ENCODE results near the gene LY6G6F. TPM values are rescaled to one million over a fixed set of nuclear protein-coding genes. Genes with fewer than 3 reads are reported as not detected.

Gene LY6G6F
- total and polyA plus RNA-seq, 10 of the 15 experiments (the other 5 are each of a cell fraction or from before 2014, with no cell fraction given), result not detected

DNA sequence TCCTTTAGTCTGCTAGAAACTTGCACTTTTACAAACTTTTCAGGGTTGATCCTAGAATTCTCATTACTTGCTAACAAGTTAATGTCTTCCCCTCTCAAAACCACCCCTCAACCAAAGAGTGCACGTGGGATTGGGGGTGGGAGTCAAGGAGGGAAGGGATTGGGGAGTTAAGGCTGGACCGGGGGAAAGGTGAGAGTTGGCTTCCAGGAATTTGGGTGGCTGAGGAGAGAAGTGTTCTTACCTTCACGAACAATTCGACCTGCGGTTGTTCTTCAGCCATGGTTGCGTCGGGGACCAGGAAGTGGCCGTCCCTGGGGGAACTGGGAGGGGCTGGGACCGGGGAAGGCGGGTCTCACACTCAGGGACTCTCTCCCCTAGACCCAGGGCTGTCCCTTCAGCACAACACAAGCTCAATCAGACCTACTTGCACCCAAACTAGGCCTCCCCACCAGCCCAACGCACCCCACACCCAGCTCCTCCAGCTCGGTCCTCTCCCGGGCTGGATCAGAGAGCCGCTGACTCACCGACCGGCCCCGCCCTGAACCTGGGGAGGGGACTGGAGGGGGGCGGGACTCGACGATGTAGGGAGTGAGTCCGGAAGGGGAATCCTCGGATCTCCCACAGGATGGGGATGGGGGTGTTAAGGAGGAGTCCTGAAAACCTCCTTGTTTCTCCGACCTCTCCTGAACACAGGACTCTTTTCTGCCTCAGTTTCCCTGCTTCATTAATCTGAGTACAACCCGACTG is 29.5 kb downstream of the LY6G6F start, which contains the start of gene CLIC1 (continued):
- TF ChIP-seq, protein P1, sequence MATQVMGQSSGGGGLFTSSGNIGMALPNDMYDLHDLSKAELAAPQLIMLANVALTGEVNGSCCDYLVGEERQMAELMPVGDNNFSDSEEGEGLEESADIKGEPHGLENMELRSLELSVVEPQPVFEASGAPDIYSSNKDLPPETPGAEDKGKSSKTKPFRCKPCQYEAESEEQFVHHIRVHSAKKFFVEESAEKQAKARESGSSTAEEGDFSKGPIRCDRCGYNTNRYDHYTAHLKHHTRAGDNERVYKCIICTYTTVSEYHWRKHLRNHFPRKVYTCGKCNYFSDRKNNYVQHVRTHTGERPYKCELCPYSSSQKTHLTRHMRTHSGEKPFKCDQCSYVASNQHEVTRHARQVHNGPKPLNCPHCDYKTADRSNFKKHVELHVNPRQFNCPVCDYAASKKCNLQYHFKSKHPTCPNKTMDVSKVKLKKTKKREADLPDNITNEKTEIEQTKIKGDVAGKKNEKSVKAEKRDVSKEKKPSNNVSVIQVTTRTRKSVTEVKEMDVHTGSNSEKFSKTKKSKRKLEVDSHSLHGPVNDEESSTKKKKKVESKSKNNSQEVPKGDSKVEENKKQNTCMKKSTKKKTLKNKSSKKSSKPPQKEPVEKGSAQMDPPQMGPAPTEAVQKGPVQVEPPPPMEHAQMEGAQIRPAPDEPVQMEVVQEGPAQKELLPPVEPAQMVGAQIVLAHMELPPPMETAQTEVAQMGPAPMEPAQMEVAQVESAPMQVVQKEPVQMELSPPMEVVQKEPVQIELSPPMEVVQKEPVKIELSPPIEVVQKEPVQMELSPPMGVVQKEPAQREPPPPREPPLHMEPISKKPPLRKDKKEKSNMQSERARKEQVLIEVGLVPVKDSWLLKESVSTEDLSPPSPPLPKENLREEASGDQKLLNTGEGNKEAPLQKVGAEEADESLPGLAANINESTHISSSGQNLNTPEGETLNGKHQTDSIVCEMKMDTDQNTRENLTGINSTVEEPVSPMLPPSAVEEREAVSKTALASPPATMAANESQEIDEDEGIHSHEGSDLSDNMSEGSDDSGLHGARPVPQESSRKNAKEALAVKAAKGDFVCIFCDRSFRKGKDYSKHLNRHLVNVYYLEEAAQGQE (IDR thresholded peaks at IDR 0.05; ENCODE audit: low read depth, low read length), result 0 out of 2 replicates have a peak, but pooled peaks have one; percentile 34
- TF ChIP-seq JUNB (IDR thresholded peaks at IDR 0.05) (no peak; the same call in 1 of the 2 replicates), EZH2 (IDR thresholded peaks at IDR 0.05; ENCODE audit: borderline replicate concordance, control insufficient read depth, low read depth, low read length) (no peak), ZNF24 (IDR thresholded peaks at IDR 0.05) (no peak), TCF12 (IDR thresholded peaks at IDR 0.05; ENCODE audit: low read depth, low read length) (no peak), RCOR1 (conservative IDR thresholded peaks at IDR 0.05; ENCODE audit: low read depth, low read length) (no peak), RBBP5 (conservative IDR thresholded peaks at IDR 0.05) (no peak), CREM (IDR thresholded peaks at IDR 0.05; ENCODE audit: low read depth) (no peak; the same call in none of the 2 replicates), MEF2A (IDR thresholded peaks at IDR 0.05; ENCODE audit: insufficient read depth, low read depth, low read length) (no peak), MXI1 (IDR thresholded peaks at IDR 0.05; ENCODE audit: low read depth, low read length) (peak; percentile 33), EGR1 (IDR thresholded peaks at IDR 0.05; ENCODE audit: borderline replicate concordance in 1 of 2, low read depth in 2 of 2, low read length in 2 of 2) (no peak), BMI1 (IDR thresholded peaks at IDR 0.05; ENCODE audit: borderline replicate concordance) (no peak)
- TF ChIP-seq, protein P2, sequence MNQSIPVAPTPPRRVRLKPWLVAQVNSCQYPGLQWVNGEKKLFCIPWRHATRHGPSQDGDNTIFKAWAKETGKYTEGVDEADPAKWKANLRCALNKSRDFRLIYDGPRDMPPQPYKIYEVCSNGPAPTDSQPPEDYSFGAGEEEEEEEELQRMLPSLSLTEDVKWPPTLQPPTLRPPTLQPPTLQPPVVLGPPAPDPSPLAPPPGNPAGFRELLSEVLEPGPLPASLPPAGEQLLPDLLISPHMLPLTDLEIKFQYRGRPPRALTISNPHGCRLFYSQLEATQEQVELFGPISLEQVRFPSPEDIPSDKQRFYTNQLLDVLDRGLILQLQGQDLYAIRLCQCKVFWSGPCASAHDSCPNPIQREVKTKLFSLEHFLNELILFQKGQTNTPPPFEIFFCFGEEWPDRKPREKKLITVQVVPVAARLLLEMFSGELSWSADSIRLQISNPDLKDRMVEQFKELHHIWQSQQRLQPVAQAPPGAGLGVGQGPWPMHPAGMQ (IDR thresholded peaks at IDR 0.05; ENCODE audit: borderline replicate concordance), result no peak
- TF ChIP-seq, protein P3, sequence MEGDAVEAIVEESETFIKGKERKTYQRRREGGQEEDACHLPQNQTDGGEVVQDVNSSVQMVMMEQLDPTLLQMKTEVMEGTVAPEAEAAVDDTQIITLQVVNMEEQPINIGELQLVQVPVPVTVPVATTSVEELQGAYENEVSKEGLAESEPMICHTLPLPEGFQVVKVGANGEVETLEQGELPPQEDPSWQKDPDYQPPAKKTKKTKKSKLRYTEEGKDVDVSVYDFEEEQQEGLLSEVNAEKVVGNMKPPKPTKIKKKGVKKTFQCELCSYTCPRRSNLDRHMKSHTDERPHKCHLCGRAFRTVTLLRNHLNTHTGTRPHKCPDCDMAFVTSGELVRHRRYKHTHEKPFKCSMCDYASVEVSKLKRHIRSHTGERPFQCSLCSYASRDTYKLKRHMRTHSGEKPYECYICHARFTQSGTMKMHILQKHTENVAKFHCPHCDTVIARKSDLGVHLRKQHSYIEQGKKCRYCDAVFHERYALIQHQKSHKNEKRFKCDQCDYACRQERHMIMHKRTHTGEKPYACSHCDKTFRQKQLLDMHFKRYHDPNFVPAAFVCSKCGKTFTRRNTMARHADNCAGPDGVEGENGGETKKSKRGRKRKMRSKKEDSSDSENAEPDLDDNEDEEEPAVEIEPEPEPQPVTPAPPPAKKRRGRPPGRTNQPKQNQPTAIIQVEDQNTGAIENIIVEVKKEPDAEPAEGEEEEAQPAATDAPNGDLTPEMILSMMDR (IDR thresholded peaks at IDR 0.05 in 2 of 3, conservative IDR thresholded peaks at IDR 0.05 in 1 of 3; ENCODE audit: control insufficient read depth in 2 of 3, extremely low read depth in 1 of 3, insufficient read depth in 1 of 3, low read depth in 3 of 3, low read length in 3 of 3), result no peak
- TF ChIP-seq, protein P4, sequence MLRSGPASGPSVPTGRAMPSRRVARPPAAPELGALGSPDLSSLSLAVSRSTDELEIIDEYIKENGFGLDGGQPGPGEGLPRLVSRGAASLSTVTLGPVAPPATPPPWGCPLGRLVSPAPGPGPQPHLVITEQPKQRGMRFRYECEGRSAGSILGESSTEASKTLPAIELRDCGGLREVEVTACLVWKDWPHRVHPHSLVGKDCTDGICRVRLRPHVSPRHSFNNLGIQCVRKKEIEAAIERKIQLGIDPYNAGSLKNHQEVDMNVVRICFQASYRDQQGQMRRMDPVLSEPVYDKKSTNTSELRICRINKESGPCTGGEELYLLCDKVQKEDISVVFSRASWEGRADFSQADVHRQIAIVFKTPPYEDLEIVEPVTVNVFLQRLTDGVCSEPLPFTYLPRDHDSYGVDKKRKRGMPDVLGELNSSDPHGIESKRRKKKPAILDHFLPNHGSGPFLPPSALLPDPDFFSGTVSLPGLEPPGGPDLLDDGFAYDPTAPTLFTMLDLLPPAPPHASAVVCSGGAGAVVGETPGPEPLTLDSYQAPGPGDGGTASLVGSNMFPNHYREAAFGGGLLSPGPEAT (IDR thresholded peaks at IDR 0.05; ENCODE audit: low read depth), result peak; percentile 69
- TF ChIP-seq, protein P5, sequence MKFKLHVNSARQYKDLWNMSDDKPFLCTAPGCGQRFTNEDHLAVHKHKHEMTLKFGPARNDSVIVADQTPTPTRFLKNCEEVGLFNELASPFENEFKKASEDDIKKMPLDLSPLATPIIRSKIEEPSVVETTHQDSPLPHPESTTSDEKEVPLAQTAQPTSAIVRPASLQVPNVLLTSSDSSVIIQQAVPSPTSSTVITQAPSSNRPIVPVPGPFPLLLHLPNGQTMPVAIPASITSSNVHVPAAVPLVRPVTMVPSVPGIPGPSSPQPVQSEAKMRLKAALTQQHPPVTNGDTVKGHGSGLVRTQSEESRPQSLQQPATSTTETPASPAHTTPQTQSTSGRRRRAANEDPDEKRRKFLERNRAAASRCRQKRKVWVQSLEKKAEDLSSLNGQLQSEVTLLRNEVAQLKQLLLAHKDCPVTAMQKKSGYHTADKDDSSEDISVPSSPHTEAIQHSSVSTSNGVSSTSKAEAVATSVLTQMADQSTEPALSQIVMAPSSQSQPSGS (IDR thresholded peaks at IDR 0.05; ENCODE audit: low read length), result no peak
- TF ChIP-seq, protein P6, sequence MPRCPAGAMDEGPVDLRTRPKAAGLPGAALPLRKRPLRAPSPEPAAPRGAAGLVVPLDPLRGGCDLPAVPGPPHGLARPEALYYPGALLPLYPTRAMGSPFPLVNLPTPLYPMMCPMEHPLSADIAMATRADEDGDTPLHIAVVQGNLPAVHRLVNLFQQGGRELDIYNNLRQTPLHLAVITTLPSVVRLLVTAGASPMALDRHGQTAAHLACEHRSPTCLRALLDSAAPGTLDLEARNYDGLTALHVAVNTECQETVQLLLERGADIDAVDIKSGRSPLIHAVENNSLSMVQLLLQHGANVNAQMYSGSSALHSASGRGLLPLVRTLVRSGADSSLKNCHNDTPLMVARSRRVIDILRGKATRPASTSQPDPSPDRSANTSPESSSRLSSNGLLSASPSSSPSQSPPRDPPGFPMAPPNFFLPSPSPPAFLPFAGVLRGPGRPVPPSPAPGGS (IDR thresholded peaks at IDR 0.05; ENCODE audit: borderline replicate concordance, insufficient read depth, low read depth, low read length, poor library complexity, severe bottlenecking), result no peak

Data from GM12878 (cell line).